Activated B cell treated with CpG ODN at 0.5 μM for 24 hours (primary cell): ENCODE data around the gene MBNL1. TPM values are rescaled to one million over a fixed set of nuclear protein-coding genes. Genes with fewer than 3 reads are reported as not detected.
A peak's percentile ranks its signal among the peaks of the same experiment; 100 is the strongest.

Experiments used
- ATAC-seq: fragments of 200-7000 bp; cut with Tn5 transposase; one replicate; pipeline ENCODE4 v1.10.0; 2021; ENCODE audit warnings: low read depth, mild to moderate bottlenecking, moderate library complexity
- CTCF ChIA-PET: fragments of 350-600 bp; sonication (Branson Sonifier 250); formaldehyde crosslinking; loops from one replicate; lab custom pipeline; 2021; ENCODE audit warnings: antibody characterized with exemption; lab: Charles Lee
- POLR2A ChIA-PET: fragments of 350-600 bp; sonication (Branson Sonifier 250); formaldehyde crosslinking; loops from one replicate; lab custom pipeline; 2021; ENCODE audit warnings: antibody characterized with exemption; lab: Charles Lee
- DNase-seq: peaks from one replicate; pipeline ENCODE4 v3.0.0; 2022
- H3K27ac Mint-ChIP-seq: one replicate; pipeline ENCODE4 v1.8.0; 2020; ENCODE audit warnings: mixed read lengths
- H3K27me3 Mint-ChIP-seq: one replicate; pipeline ENCODE4 v1.8.0; 2021; ENCODE audit warnings: mixed read lengths
- H3K36me3 Mint-ChIP-seq: one replicate; pipeline ENCODE4 v1.8.0; 2021; ENCODE audit warnings: low read depth, mixed read lengths
- H3K4me1 Mint-ChIP-seq: one replicate; pipeline ENCODE4 v1.8.0; 2021; ENCODE audit warnings: mixed read lengths
- H3K4me3 Mint-ChIP-seq: one replicate; pipeline ENCODE4 v1.8.0; 2020; ENCODE audit warnings: mild to moderate bottlenecking, mixed read lengths
- H3K9me3 Mint-ChIP-seq: one replicate; pipeline ENCODE4 v1.8.0; 2020; ENCODE audit warnings: mixed read lengths
- CTCF ChIP-seq: fragments of 200-600 bp; IDR thresholded peaks from one replicate; pipeline ENCODE4 v1.8.0; 2022; ENCODE audit warnings: antibody characterized with exemption, mild to moderate bottlenecking
- intact Hi-C: fragments of 100-400 bp; cut with micrococcal nuclease; formaldehyde crosslinking; loops from one replicate; pipeline ENCODE4 v1.15.1; 2024
- total RNA-seq: library from RNA; stranded (reverse); gene quantifications from 2 replicates; pipeline ENCODE4 v1.2.3, GENCODE V29; 2022

The MBNL1 gene
- total RNA-seq, 1 donor from 2014 or later, result 561 TPM

- no peaks in the 10 kb centered on the region for H3K9me3 Mint-ChIP-seq
- H3K4me1 Mint-ChIP-seq, result peaks cover 53% of the 10 kb centered on the region
- intact Hi-C loops, result loop anchor here (2.0 to 10.0 kb wide), 2 partner anchors 49 to 861 kb away; partner anchors contain the start of gene P2RY12
- ChIA-PET POLR2A (interaction anchor here (1.0 to 8.0 kb wide), 6 partner anchors 10 to 56 kb away, joined by 3 to 150 read pairs (median 28); partner anchors contain the start of gene MBNL1), CTCF (interaction anchor here (0.8 to 5.1 kb wide), 4 partner anchors 9 to 62 kb away, joined by 3 to 24 read pairs (median 6); partner anchors contain the start of gene MBNL1)
- DNase-seq (no peak), ATAC-seq (peak; percentile 36)
- peaks cover 2% of the 10 kb centered on the region for H3K36me3 Mint-ChIP-seq
- peak overlapping the region; percentile 80 for H3K4me3 Mint-ChIP-seq
- peak overlapping the region; percentile 83 for H3K27ac Mint-ChIP-seq
- no peaks in the 10 kb centered on the region for H3K27me3 Mint-ChIP-seq
- TF ChIP-seq CTCF, result no peak
Observed at GRCh38 chr3:152245498-152246170, 23.1 kb upstream of the MBNL1 start.

- Mint-ChIP-seq H3K4me1 (peaks cover 58% of the 10 kb centered on the region), H3K9me3 (peaks cover 8% of the 10 kb centered on the region), H3K27me3 (no peaks in the 10 kb centered on the region), H3K4me3 (no peak overlapping the region), H3K27ac (no peak overlapping the region), H3K36me3 (no peaks in the 10 kb centered on the region)
- ChIA-PET POLR2A (interaction anchor here (1.6 to 8.6 kb wide), 3 partner anchors 17 to 53 kb away, joined by 5 to 149 read pairs (median 10); partner anchors contain the start of gene MBNL1), CTCF (interaction anchor here (1.7 to 2.7 kb wide), 2 partner anchors 16 to 68 kb away, joined by 4 to 10 read pairs; partner anchors contain the start of gene MBNL1)
- TF ChIP-seq CTCF, result no peak
- DNase-seq, result no peak
- intact Hi-C loops, result no loop called here
- ATAC-seq, result no peak
Observed at GRCh38 chr3:152251916-152252315, 16.8 kb upstream of the MBNL1 start.

- TF ChIP-seq CTCF, result no peak
- no peak for DNase-seq
- Mint-ChIP-seq H3K36me3 (no peaks in the 10 kb centered on the region), H3K4me3 (peak overlapping the region; percentile 36), H3K27ac (peak overlapping the region; percentile 76), H3K9me3 (peaks cover 8% of the 10 kb centered on the region), H3K27me3 (no peaks in the 10 kb centered on the region), H3K4me1 (peaks cover 65% of the 10 kb centered on the region)
- CTCF ChIA-PET, result interaction anchor here (0.9 to 2.7 kb wide), 3 partner anchors 9 to 68 kb away, joined by 3 to 10 read pairs (median 4); partner anchors contain the start of gene MBNL1
- POLR2A ChIA-PET, result interaction anchor here (1.6 to 8.6 kb wide), 4 partner anchors 8 to 54 kb away, joined by 5 to 149 read pairs (median 30); partner anchors contain the start of gene MBNL1
- ATAC-seq, result no peak
- intact Hi-C loops, result no loop called here
Observed at GRCh38 chr3:152252755-152253154, 16.0 kb upstream of the MBNL1 start.

GRCh38 chr3:152253514-152253913 lies 15.2 kb upstream of the MBNL1 start:
- peaks cover 70% of the 10 kb centered on the region for H3K4me1 Mint-ChIP-seq
- ATAC-seq, result no peak
- no peak for DNase-seq
- no peaks in the 10 kb centered on the region for H3K36me3 Mint-ChIP-seq
- TF ChIP-seq CTCF, result no peak
- ChIA-PET POLR2A (interaction anchor here (0.6 to 8.6 kb wide), 7 partner anchors 9 to 190 kb away, joined by 3 to 149 read pairs (median 5); partner anchors contain the start of gene MBNL1), CTCF (interaction anchor here (1.5 to 2.7 kb wide), 3 partner anchors 15 to 181 kb away, joined by 3 to 10 read pairs (median 4); partner anchors contain the start of gene MBNL1)
- peak overlapping the region; percentile 59 for H3K4me3 Mint-ChIP-seq
- intact Hi-C loops, result no loop called here
- peaks cover 8% of the 10 kb centered on the region for H3K9me3 Mint-ChIP-seq
- no peaks in the 10 kb centered on the region for H3K27me3 Mint-ChIP-seq
- H3K27ac Mint-ChIP-seq, result peak overlapping the region; percentile 76
